Chondrocyte (in vitro differentiated cells): ENCODE data around the gene TMIGD3. TPM values are rescaled to one million over a fixed set of nuclear protein-coding genes. Genes with fewer than 3 reads are reported as not detected.

Experiments used
- DNase-seq: peaks from one replicate; pipeline ENCODE4 v3.0.0; 2021; ENCODE audit warnings: mixed read lengths, low spot score
- H3K27ac Mint-ChIP-seq: one replicate; pipeline ENCODE4 v1.8.0; 2021; ENCODE audit warnings: mild to moderate bottlenecking, moderate library complexity, mixed read lengths; ENCODE audit not compliant: unreplicated experiment
- H3K27me3 Mint-ChIP-seq: 2 replicates; pipeline ENCODE4 v1.8.0; 2021; ENCODE audit warnings: low read depth, mixed read lengths
- H3K36me3 Mint-ChIP-seq: 2 replicates; pipeline ENCODE4 v1.8.0; 2021; ENCODE audit warnings: low read depth, mixed read lengths
- H3K4me1 Mint-ChIP-seq: 2 replicates; pipeline ENCODE4 v1.8.0; 2021; ENCODE audit warnings: low read depth, mild to moderate bottlenecking, mixed read lengths
- H3K4me3 Mint-ChIP-seq: one replicate; pipeline ENCODE4 v1.8.0; 2021; ENCODE audit warnings: mild to moderate bottlenecking, moderate library complexity, mixed read lengths; ENCODE audit not compliant: unreplicated experiment
- H3K9me3 Mint-ChIP-seq: 2 replicates; pipeline ENCODE4 v1.8.0; 2021; ENCODE audit warnings: low read depth, mixed read lengths
- total RNA-seq: library from RNA; stranded (reverse); gene quantifications from 3 replicates; pipeline ENCODE4 v1.2.1, GENCODE V29; 2021
- TF ChIP-seq, protein P1 (sequence below): fragments of 200-600 bp; sonication (generic); IDR thresholded peaks from 2 replicates; pipeline ENCODE4 v1.5.0; 2021; ENCODE audit warnings: antibody characterized with exemption, mild to moderate bottlenecking, moderate library complexity

Gene TMIGD3
- total RNA-seq, 1 donor from 2014 or later: not detected

DNA sequence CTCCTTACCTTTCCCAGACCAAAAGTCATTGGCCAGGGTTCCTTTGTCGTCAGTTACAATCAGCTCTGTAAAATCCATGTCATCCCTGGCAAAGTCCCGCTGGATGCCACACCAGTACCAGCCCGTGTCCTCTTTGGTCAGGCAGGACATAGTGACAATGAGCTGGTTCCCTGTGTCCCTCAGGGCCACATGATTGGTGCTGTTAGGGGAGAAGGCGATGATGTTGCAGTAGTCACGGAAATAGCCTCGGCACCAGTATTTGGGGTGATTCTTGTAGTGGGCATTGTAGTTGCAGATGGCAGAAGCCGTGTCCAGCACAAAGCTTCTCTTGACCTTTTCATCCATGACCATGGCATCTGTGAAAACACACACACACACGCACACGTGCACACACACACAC lies 14.8 kb downstream of the TMIGD3 start:
- peaks cover 10% of the 10 kb centered on the region for H3K27me3 Mint-ChIP-seq
- no peak overlapping the region for H3K4me3 Mint-ChIP-seq
- no peak for DNase-seq
- no peaks in the 10 kb centered on the region for H3K9me3 Mint-ChIP-seq
- no peaks in the 10 kb centered on the region for H3K36me3 Mint-ChIP-seq
- H3K4me1 Mint-ChIP-seq: peaks cover 5% of the 10 kb centered on the region
- no peak overlapping the region for H3K27ac Mint-ChIP-seq
- TF ChIP-seq, protein P1, sequence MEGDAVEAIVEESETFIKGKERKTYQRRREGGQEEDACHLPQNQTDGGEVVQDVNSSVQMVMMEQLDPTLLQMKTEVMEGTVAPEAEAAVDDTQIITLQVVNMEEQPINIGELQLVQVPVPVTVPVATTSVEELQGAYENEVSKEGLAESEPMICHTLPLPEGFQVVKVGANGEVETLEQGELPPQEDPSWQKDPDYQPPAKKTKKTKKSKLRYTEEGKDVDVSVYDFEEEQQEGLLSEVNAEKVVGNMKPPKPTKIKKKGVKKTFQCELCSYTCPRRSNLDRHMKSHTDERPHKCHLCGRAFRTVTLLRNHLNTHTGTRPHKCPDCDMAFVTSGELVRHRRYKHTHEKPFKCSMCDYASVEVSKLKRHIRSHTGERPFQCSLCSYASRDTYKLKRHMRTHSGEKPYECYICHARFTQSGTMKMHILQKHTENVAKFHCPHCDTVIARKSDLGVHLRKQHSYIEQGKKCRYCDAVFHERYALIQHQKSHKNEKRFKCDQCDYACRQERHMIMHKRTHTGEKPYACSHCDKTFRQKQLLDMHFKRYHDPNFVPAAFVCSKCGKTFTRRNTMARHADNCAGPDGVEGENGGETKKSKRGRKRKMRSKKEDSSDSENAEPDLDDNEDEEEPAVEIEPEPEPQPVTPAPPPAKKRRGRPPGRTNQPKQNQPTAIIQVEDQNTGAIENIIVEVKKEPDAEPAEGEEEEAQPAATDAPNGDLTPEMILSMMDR: no peak

DNA sequence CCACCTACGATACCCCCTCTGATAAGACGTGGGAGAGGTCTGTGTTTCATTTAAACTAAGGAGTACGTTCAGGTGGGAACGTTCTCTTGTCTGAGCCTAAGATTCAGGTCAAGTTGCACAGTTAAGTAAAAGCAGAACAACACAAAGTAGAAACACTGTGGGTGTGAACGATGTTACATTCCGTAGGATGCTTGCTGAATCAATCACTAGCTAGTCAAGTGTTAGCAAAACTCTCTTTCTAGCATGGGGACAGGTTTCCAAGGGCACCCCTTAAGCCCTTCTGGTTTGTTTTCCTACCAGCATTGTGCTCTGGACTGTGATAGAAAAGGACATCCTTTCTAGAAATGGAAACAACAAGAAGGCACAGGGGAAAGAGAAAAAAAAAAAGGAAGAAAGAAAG lies 16.3 kb downstream of the TMIGD3 start:
- no peaks in the 10 kb centered on the region for H3K9me3 Mint-ChIP-seq
- H3K36me3 Mint-ChIP-seq: no peaks in the 10 kb centered on the region
- no peak overlapping the region for H3K27ac Mint-ChIP-seq
- no peak overlapping the region for H3K4me3 Mint-ChIP-seq
- H3K27me3 Mint-ChIP-seq: peaks cover 5% of the 10 kb centered on the region
- no peak for DNase-seq
- peaks cover 12% of the 10 kb centered on the region for H3K4me1 Mint-ChIP-seq
- TF ChIP-seq, protein P1: no peak

DNA sequence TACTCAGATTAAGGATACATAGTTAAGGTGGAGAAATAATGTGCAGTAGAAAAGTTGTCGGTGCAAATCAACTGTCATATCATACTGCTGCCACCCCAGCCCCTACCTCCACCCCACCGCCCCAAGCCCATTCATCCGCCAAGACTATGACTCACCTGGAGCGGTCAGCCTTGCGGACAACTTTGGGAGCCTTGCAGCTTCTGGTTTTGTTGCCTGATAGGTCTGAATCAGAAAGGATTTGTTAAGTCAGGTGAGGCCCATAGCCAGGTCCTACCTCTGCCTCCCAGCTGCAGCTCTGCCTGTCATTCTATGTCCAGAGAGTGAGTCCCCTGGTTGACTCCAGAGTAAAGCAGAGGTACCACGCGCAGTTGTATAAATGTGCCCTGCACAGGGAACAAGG lies 17.0 kb downstream of the TMIGD3 start:
- no peak overlapping the region for H3K27ac Mint-ChIP-seq
- H3K4me3 Mint-ChIP-seq: no peak overlapping the region
- TF ChIP-seq, protein P1: no peak
- H3K36me3 Mint-ChIP-seq: no peaks in the 10 kb centered on the region
- DNase-seq: no peak
- H3K4me1 Mint-ChIP-seq: peaks cover 12% of the 10 kb centered on the region
- no peaks in the 10 kb centered on the region for H3K9me3 Mint-ChIP-seq
- H3K27me3 Mint-ChIP-seq: peaks cover 3% of the 10 kb centered on the region

DNA sequence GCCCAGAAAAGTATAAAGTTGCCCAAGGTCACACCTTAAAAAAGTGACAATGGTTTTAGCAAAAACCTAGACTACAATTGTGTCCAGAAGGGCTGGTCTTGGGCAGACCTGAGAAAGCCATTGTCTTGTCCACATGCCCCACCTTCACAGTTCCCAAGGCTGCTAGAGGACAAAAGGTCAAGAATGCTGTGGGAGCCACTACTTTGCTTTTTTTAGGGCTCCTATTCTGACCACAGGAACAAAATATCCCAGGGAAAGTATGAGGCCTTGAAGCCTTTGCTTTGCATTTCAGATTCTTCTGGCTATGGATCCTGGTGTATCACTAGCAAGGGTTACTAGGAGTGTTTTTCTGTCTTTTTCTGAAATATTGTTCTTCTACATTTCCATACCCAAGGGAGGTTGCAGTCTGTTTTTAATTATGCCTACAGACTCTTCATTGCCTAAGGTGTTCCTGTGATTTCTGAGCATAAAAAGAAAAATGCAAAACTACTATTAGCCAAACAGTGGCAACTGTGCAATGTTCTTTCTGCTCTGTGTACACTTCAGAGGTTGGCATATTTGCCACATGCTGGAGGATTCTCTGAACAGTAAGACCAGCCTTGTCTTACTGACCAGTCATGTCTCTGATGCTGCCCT lies 18.9 kb downstream of the TMIGD3 start:
- DNase-seq: no peak
- TF ChIP-seq, protein P1: no peak
- Mint-ChIP-seq H3K27ac (no peak overlapping the region), H3K27me3 (peaks cover 2% of the 10 kb centered on the region), H3K36me3 (no peaks in the 10 kb centered on the region), H3K4me1 (peaks cover 12% of the 10 kb centered on the region), H3K4me3 (no peak overlapping the region), H3K9me3 (no peaks in the 10 kb centered on the region)

DNA sequence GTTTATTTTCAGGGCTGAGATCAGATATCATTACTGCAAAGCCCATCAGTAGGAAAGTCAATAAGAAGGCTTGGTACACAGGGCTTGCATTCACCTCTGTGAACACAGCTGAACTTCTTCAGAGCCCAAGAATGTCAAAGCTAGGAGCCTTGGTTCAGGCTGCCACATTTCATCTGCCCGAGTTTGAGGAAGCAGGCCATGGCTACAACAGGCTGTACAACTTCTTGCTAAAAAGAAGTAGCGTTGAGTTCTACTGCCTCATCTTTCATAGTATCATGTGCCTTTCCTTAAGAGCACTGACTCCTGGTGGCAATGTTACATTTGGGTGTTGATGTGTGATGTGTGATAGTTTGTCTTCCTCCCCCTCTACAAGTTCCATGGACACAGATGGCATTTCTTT lies 19.6 kb downstream of the TMIGD3 start:
- Mint-ChIP-seq H3K4me1 (peaks cover 12% of the 10 kb centered on the region), H3K36me3 (no peaks in the 10 kb centered on the region), H3K27me3 (peaks cover under 1% of the 10 kb centered on the region), H3K27ac (no peak overlapping the region), H3K4me3 (no peak overlapping the region), H3K9me3 (no peaks in the 10 kb centered on the region)
- no peak for DNase-seq
- TF ChIP-seq, protein P1: no peak
